GM10248 (cell line): ENCODE results near the gene FOXL2.

ENCODE experiments used
- CTCF ChIA-PET: fragments of 300-600 bp; sonication (Branson Sonifier 250); formaldehyde crosslinking; extraction: SDS; loops from one replicate; lab custom pipeline; 2021; ENCODE audit warnings: antibody characterized with exemption; lab: Yijun Ruan, JAX
- POLR2A ChIA-PET: fragments of 350-650 bp; sonication (Branson Sonifier 250); formaldehyde crosslinking; extraction: SDS; loops from one replicate; lab custom pipeline; 2020; ENCODE audit warnings: antibody characterized with exemption; lab: Yijun Ruan, JAX
- DNase-seq: peaks from one replicate; pipeline ENCODE4 v3.0.0; 2012; ENCODE audit errors: extremely low spot score
- TF ChIP-seq, protein P1 (sequence below): IDR thresholded peaks from 2 replicates; pipeline ENCODE4 v1.5.1; 2012; ENCODE audit warnings: mild to moderate bottlenecking, low read depth; ENCODE audit errors: extremely low read depth, missing control alignments, control extremely low read depth

The FOXL2 gene

DNA sequence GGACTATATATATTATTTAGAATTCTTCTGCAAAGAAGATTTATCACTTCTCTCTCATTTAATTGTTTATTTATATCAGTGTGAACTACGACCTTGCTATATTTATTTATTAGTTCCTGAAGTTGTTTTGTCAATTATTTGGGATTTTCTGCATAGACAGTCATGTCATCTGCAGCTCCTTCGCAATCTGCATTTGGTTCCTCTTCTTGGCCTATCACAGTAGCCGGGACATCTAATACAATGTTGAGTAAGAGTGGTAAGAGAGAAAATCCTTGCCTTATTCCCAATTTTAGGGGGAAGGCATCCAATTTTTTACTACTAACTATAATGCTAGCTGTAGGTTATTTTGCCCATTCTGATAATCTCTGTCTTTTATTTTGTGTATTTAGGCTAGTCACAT is 39.4 kb downstream of the FOXL2 start:
- ChIA-PET CTCF (interaction anchor here (0.8 to 19.3 kb wide), 6 partner anchors 8 to 313 kb away, joined by 3 to 433 read pairs (median 4); partner anchors contain the start of gene CEP70), POLR2A (no interaction called here)
- no peak for DNase-seq
- TF ChIP-seq, protein P1, sequence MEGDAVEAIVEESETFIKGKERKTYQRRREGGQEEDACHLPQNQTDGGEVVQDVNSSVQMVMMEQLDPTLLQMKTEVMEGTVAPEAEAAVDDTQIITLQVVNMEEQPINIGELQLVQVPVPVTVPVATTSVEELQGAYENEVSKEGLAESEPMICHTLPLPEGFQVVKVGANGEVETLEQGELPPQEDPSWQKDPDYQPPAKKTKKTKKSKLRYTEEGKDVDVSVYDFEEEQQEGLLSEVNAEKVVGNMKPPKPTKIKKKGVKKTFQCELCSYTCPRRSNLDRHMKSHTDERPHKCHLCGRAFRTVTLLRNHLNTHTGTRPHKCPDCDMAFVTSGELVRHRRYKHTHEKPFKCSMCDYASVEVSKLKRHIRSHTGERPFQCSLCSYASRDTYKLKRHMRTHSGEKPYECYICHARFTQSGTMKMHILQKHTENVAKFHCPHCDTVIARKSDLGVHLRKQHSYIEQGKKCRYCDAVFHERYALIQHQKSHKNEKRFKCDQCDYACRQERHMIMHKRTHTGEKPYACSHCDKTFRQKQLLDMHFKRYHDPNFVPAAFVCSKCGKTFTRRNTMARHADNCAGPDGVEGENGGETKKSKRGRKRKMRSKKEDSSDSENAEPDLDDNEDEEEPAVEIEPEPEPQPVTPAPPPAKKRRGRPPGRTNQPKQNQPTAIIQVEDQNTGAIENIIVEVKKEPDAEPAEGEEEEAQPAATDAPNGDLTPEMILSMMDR = no peak

DNA sequence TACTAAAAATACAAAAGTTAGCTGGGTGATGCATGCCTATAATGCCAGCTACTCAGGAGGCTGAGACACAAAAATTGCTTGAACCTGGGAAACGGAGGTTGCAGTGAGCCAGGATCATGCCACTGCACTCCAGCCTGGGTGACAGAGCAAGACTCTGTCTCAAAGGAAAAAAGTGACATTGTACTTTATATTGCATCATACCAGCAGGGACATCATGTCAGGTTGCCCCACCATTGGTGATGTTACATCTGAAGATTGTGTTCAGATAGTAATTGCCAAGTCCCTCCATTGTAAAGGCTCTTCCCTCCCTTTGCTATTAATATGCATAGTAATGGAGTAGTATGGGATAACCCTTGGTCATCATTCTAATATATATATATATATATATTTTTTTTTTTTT is 44.8 kb downstream of the FOXL2 start:
- CTCF ChIA-PET = interaction anchor here (0.8 to 7.4 kb wide), 5 partner anchors 12 to 204 kb away, joined by 3 to 65 read pairs (median 5); no protein-coding TSS in a partner anchor
- DNase-seq = no peak
- TF ChIP-seq, protein P1 = no peak

DNA sequence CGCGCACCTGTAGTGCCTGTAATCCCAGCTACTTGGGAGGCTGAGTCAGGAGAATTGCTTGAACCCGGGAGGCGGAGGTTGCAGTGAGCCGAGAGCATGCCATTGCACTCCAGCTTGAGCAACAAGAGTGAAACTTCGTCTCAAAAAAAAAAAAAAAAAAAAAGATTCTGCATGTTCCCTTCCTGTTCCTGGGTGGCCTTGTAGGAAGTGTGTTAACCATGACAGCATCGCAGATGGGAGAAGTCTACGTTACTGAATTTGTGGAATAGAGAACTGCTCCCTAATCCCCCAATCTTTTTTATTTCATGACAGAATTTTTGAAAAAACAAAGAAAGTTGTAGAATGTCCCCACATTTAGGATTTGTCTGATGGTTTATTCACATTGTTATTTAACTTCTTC is 45.4 kb downstream of the FOXL2 start:
- TF ChIP-seq, protein P1 = no peak
- ChIA-PET POLR2A (no interaction called here), CTCF (interaction anchor here (0.8 to 7.4 kb wide), 6 partner anchors 9 to 204 kb away, joined by 3 to 65 read pairs (median 4); no protein-coding TSS in a partner anchor)
- DNase-seq = no peak

More for the DNA sequence above, 44.8 kb downstream of the FOXL2 start:
- POLR2A ChIA-PET = no interaction called here

DNA sequence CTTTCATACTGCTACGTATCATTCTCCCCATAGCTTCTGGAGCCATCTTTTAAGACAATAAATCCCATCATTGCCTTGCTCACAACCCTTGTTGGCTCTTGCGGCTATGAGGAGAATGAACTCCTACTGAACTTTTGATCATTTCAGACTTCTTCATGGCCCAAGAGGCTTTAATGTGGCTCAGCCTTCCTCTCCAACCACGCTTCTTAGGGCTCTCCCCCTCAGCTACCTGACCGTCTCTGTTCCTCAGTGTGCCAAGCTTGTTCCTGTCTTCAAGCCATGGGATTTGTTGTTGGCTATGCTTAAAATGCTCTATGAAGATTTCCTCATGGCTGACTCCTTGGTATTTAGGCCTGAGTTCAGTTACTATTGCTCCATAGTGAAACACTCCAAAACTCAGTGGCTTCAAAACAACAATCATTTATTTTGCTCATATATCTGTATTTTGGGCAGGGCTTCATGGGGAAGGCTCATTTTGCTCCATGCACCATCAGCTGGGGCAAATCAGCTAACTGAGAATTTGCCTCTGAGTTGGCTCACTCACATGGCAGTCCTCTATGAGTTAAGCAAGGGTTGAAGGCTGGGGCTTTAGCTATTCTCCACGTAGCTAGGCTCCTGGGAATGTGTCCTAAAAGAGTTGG is 47.5 kb downstream of the FOXL2 start:
- TF ChIP-seq, protein P1 = no peak
- POLR2A ChIA-PET = interaction anchor here (0.6 kb wide), 1 partner anchor 59 kb away, joined by 3 read pairs; no protein-coding TSS in a partner anchor
- CTCF ChIA-PET = interaction anchor here (0.8 to 7.4 kb wide), 9 partner anchors 11 to 481 kb away, joined by 3 to 65 read pairs (median 3); no protein-coding TSS in a partner anchor
- no peak for DNase-seq

DNA sequence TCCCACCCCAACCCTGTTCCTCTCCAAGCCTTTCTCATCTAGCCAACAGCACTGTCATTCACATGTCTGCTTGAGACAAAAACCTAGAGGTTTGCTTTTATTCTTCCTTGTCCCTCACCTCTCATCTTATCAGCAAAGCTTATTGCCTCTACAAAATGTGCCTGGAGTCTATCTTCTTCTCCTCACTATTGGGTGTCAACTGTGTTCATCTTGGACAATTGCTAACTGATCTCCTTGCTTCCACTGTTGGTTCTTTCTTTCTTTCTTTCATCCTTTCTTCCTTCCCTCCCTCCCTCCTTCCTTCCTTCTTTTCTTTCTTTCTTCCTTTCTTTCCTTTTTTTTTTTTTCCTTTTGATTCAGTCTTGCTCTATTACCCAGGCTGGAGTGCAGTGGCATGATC is 48.2 kb downstream of the FOXL2 start:
- no peak for DNase-seq
- POLR2A ChIA-PET = no interaction called here
- CTCF ChIA-PET = interaction anchor here (0.9 to 7.4 kb wide), 7 partner anchors 9 to 200 kb away, joined by 3 to 65 read pairs (median 4); no protein-coding TSS in a partner anchor
- TF ChIP-seq, protein P1 = no peak

DNA sequence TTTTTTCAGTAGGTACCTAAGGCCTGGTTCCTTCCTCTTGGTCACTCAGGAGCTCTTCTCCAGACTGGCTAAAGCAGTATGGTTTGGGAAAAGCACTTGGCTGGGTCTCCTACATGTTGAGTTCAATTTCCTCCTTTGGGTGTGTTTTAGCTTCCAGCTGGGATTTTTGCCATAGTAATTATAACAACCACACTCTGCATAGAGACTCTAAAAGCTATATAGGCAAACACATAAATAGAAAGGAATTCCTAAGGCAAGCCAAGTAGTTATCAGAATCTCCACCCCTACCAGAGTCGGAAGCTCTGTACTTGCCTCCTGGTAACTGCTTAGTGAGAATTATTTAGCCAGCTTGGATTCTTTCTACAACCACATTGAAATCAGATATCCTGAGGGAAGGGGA is 48.6 kb downstream of the FOXL2 start:
- TF ChIP-seq, protein P1 = no peak
- no peak for DNase-seq
- ChIA-PET POLR2A (no interaction called here), CTCF (interaction anchor here (1.2 to 7.4 kb wide), 5 partner anchors 9 to 38 kb away, joined by 3 to 65 read pairs (median 5); no protein-coding TSS in a partner anchor)
